OCI-LY1 (cell line): ENCODE data around the gene ARGLU1.
A peak's percentile ranks its signal among the peaks of the same experiment; 100 is the strongest.

Experiments used
- CTCF ChIP-seq: fragments of 200-600 bp; sonication (generic), shearing (Covaris generic); IDR thresholded peaks from 2 replicates; pipeline ENCODE4 v1.5.1; 2017; ENCODE audit warnings: mild to moderate bottlenecking, antibody characterized with exemption, low read length, moderate library complexity, mixed read lengths
- EZH2 ChIP-seq: fragments of 200-600 bp; sonication (generic), shearing (Covaris generic); IDR thresholded peaks from 2 replicates; pipeline ENCODE4 v1.8.0; 2017; ENCODE audit warnings: borderline replicate concordance, mixed run types, mild to moderate bottlenecking, antibody characterized with exemption, low read length, moderate library complexity, mixed read lengths

- TF ChIP-seq CTCF, result peak; percentile 25; the same call in 1 of the 2 replicates
- no peak for TF ChIP-seq EZH2
These were observed 32.2 kb downstream of the ARGLU1 start, which contains the start of gene EFNB2 for GRCh38 chr13:106535552-106536243.
